ENCODE data around the gene CCDC14.
"Not testable (repeated sequence)": the region's sequence is repeated elsewhere in the genome, so short reads cannot be mapped to it uniquely, and the experiment has no call there.

Gene CCDC14

DNA sequence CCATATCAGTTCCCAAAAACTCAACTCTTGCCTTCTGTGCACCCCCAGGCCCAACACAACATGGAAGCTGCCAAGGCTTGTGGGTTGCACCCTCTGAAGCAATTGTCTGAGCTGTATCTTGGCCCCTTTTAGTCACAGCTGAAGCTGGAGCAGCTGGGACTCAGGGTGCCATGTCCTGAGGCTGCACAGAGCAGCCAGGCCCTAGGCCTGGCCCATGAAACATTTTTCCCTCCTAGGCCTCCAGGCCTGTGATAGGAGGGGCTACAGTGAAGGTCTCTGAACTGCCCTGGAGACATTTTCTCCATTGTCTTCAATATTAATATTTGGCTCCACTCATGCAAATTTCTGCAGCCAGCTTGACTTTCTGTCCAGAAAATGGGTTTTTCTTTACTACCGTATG is 68.8 kb downstream of the CCDC14 start:
- no peak for DNase-seq

DNA sequence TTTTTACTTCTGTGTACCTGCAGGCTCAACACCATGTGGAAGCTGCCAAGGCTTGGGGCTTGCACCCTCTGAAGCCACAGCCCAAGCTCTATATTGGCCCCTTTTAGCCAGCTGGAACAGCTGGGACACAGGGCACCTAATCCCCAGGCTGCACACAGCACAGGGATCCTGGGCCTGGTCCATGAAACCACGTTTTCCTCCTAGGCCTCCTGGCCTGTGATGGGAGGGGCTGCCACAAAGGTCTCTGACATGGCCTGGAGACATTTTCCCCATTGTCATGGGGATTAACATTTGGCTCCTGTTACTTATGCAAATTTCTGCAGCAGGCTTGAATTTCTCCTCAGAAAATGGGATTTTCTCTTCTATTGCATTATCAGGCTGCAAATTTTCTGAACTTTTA is 70.0 kb downstream of the CCDC14 start:
- DNase-seq = not testable (repeated sequence)

DNA sequence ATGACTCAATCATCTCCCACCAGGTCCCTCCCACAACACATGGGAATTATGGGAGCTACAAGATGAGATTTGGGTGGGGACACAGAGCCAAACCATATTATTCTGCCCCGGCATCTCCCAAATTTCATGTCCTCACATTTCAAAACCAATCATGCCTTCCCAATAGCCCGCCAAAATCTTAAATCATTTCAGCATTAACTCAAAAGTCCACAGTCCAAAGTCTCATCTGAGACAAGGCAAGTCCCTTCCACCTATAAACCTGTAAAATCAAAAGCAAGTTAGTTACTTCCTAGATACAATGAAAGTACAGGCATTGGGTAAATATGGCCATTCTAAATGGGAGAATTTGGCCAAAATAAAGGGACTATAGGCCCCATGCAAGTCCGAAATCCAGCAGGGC is 70.9 kb downstream of the CCDC14 start:
- not testable (repeated sequence) for DNase-seq

DNA sequence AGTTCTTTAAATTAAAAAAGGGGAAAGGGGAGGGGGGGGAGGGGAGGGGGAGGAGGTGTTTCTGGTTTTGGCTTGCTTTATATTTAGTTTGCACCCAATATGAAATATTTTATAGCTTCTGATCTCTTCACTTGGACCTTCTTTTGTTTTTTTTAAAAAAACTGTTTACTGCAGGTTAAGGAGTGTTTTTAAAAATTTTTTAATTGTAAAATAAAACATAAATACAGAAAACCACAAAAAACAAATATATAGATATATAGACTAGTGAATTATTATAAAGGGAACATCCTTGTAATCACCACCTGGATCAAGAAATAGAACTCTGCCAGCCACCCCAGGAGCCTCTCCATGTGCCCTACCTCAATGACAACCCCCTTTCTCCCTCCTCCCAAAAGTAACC is 76.0 kb downstream of the CCDC14 start:
- no peak for DNase-seq

DNA sequence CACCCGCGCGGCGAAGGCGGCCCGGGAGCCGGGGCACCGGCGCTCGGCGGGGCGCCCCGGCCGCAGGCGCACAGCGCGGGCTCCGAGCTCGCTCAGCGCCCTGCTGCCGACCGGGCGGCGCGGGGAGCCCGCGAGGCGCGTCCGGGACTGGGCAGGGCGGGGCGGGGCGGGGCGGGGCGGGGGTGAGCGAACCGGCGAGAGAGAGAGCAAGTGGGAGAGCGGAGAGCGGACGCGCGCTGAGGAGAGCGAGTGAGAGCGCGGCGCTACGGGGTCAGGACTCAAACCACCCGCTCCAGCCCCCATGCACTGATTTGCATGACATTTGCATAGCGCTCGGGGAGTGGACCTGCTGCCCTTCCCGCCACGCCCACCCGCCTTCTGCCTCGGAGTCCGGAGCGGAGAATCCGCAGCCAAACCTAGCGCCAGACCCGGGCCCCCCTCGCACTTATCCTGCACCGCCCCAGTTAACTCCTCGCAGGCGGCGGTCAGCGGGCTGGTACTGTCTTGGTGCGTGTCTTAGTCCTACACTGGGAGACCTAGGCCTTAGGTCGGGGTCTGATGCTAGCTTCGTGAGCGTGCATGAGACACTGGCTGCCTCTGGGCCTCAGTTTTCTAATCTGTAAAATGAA is 76.7 kb downstream of the CCDC14 start, which contains the start of gene MYLK:
Gene MYLK, minus strand, starts transcription at position 130 of the 629 bp plus-strand sequence. CDS start 90,491 bp downstream, outside the sequence.
- peak; percentile 63 to 90 for DNase-seq

DNA sequence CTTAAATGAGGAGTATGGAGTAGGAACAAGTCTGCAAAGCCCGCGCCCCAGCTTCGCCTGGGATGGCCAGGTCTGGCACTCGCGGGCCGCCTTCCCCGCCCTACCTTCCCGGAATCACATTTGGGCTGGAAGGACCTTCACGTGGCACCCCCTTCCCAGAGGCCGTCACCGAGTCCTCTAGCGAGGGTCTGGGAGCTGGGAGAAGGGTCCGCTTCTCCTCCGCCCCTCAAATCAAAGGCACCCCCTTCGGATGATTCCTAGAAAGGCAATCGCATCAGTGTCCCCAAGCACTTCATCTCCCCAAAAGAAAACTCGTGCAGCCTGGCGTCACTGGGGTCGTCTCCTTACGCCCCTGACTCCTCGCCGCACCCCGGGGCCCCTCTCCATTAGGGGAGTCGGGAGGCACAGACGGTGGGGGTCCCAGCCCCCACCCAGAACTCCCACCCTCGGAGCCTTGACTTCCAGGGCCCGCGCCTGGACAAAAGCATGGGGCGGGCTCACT is 77.3 kb downstream of the CCDC14 start:
- DNase-seq = no peak

DNA sequence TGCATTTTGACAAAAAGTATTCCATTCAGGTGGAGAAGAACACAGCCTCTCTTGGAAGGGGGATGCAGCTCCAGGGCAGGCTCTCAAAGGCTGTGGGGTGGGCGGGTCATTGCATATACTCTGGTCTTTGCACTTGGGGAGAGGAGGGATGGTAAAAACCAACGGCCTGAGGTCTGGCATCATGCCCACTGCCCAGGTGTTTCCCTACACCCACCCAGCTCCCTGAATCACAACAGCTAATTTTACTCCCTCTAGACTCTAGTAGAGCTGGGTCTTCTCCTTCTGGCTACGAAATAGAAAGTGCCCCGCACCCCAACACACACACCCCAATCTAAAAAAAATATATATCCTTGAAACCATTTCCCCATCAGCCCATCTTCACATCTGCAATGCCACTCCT is 77.9 kb downstream of the CCDC14 start:
- DNase-seq = no peak

DNA sequence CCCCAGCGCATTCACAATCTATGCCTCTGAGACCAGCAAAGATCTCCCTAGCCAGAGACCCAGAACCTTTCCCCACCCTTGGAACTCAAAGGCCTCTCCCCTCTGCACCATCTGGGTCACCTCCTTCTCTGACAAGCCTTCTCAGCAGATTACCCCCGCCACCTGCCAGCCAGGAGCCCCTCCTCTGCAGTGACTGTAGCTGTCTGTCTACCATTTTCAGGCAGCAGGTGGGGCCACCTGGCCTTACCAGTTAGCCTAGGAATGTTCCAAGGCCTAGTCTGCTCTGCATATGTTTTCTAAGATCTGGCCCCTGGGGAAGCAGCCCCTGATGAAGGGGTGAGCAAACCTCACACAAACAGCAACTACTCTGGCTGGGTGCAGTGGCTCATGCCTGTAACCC is 79.3 kb downstream of the CCDC14 start:
- no peak for DNase-seq

DNA sequence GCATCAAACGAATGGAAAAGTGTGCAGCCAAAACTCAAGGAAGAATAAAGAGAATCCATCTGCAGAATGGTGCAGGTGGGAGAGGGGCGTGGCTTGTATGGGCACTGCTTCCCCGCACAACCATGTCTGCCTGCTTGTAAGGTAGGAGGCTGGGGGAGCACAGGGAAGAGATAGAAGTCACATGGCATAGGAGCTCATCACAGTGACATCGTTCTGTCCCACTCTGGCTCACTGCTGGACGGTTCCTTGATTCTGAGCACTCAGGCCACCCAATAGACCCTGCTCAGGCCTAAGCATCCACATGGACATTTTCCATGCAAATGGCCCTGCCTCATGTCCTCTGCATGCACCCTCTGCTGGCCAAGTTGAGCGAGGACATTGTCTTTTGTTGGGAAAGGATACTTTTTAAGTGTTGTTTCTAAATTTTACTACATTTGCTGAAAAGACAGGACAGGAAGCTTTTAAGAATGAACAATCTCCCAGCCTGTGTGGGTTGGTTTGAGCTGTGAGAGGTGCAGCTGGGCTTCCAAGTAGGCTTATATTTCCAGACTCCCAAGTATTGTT is 79.9 kb downstream of the CCDC14 start:
- peak in 1 of 2 experiments; percentile 53 for DNase-seq

DNA sequence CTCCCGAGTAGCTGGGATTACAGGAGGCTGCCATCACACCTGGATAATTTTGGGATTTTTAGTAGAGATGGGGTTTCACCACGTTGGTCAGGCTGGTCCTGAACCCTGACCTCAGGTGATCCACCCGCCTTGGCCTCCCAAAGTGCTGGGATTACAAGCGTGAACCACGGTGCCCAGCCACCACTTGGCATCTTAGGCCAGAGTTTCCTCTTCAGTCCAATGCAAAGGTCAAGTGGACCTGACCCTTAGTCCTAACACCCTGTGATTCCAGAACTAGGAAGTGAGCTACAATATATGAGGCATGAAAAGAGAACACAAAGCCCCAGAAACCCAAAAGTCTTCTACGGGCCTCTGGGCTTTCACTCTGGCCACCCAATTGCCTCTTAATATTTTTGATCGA is 82.2 kb downstream of the CCDC14 start:
- DNase-seq = no peak

DNA sequence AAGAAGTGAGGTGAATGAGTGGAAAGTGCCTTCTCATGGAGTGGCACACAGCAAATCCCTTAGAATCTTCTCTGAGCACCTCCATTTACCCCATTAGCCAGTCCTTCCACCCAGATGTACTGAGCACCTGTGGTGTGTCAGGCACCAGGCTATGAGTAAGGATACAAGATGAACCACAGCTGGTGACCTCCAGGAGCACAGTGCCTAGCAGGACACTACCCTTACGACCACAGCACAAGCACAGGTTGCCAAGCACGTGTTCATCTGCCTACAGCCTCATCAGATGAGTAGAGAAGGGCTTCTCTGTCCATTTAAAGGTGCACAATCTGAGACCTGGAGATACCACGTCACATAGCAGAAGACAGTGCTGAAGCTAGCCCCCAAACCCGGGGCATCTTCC is 83.1 kb downstream of the CCDC14 start:
- no peak for DNase-seq

DNA sequence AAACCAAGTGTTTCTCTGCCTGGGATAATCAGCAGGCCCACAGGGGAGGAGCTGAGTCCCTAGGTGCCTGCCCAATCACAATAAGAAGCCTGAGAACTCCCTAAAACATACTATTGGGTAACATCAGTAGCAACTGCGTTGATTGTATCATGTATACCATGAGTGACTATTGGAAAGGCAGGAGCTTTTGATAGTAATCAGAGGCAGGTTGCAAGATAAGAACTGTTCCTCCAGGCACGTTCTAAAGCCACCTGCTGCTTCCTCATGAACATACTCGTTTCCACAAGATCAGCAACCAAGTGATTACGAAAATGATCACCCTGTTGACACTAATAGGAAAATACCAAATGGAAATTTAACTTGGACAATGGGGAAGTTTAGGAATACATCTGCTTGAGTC is 83.6 kb downstream of the CCDC14 start:
- DNase-seq = no peak

DNA sequence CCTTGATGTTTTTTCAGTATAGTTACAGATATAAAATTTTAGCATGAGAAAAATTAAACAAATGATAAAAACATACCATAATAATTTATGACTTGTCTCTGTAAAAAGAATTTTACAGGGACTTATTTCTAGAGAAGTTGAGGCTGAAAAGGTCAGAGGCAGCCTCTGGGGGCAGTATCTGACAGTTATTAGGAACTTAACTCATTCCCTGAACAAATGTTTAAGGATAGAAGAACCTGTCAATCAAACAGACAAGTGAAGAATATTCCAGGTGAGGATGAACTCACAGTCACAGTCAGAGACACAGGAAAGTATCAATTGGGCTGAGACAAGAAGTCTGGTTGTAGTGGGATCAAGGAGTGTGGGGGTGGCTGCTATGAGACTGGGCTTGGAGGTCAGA is 84.2 kb downstream of the CCDC14 start:
- DNase-seq = no peak

DNA sequence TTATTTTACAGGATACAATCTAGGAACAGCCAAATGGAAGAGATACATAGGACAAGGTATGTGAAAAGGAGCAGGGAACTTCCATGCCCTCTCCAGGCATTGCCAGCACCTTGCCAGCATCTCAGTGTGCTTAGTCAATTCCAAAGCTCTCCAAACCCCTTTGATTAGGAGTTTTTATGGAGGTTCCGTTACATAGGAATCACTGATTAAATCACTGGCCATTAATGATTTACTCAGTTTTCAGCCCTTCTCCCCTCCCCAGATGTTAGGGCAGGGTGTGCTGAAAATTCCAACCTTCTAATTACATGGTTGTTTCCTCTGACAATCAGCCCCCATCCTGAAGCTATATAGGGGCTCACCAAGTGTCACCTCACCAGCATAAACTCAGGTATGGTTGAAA is 88.4 kb downstream of the CCDC14 start:
- DNase-seq = no peak

DNA sequence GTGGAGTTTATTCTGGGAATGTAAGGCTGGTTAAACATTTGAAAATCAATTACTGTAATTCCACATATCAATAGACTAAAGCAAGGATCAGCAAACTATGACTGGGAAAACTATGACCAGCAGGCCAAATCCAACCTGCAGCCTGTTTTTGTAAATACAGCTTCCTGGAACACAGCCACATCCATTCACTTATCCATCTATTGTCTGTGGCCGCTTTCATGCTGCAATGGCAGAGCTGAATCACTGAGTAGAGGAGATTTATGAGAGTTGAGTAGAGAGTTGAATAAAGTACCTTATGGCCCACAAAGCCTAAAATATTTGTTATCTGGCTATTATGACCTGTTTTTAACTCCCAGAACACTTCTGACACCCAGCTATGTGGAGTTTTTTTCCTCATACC is 89.1 kb downstream of the CCDC14 start:
- DNase-seq = peak in 1 of 2 experiments; percentile 17

DNA sequence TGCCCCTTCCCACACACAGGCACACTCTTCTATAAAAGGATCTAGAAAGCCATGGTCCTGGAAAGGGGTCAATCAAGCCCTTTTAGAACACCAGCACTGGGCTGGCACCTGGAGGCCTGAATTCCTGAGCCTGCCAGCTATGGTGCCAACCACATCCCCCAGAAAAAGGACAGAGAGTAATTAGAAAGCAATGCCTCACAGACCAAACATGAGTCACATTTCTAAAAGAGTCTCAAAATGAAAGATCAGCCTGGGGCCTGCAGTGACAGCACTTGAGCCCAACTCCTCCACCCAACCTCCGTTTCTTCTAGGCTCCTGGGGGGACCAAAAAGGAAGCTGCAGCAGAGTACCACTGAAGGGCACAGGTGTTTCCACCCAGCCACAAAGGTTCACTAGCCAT is 91.0 kb downstream of the CCDC14 start:
- DNase-seq = no peak

DNA sequence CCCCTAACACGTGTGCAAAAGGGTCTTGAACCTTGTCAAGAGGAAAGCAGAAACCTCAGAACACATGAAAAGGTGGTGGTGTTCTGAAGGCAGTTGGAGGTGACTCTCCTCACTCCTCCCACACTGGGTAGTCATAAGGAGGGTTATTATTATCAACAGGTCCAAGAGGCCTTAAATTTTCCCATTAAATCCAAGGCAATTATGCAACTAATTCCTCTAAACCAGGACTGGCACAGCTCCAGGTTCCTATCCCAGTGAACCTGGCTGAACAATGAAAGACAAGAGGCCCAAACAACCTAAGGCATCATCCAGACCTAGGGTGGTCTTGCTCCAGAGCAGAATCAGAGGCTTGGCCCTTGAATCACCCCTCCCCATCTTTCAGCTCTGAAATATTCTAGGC is 91.9 kb downstream of the CCDC14 start:
- no peak for DNase-seq

DNA sequence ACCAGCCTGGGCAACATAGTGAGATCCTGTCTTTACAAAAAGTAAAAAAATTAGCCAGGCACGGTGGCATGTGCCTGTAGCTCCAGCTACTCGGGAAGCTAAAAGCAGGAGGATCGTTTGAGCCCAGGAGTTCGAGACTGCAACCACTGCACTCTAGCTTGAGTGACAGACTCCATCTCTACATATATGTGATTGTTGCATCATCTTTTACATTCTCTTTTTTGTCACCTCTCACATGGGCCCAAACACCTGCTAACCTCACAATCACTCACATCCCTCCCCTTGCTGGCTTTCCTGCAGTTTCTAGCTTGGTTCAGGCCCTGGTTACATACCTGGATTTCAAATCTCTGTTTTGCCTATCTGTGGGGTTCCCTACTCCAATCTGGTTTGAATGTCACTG is 96.3 kb downstream of the CCDC14 start:
- no peak for DNase-seq
